HG02759 (cell line): ENCODE results near the gene PPM1H.
"Not testable (repeated sequence)": the region's sequence is repeated elsewhere in the genome, so short reads cannot be mapped to it uniquely, and the experiment has no call there.

Experiments
- ATAC-seq: cut with Tn5 transposase; IDR thresholded peaks from one replicate; pipeline ENCODE4 v1.9.1; 2021; ENCODE audit warnings: mild to moderate bottlenecking, moderate library complexity; ENCODE audit not compliant: unreplicated experiment

The PPM1H gene

GRCh38 chr12:62841846-62842245, 93.1 kb downstream of the PPM1H start:
- ATAC-seq = no peak

- ATAC-seq = no peak
Measured at GRCh38 chr12:62840806-62841205, 94.1 kb downstream of the PPM1H start.

- ATAC-seq = no peak
Measured at GRCh38 chr12:62839869-62840660, 94.9 kb downstream of the PPM1H start.

- peak; percentile 79 for ATAC-seq
Measured at GRCh38 chr12:62834971-62835547, 99.9 kb downstream of the PPM1H start.

- ATAC-seq = peak; percentile 16
Measured at GRCh38 chr12:62834406-62834805, 100.5 kb downstream of the PPM1H start.

GRCh38 chr12:62833634-62834033, 101.3 kb downstream of the PPM1H start:
- no peak for ATAC-seq

- no peak for ATAC-seq
Measured at GRCh38 chr12:62832558-62832957, 102.4 kb downstream of the PPM1H start.

GRCh38 chr12:62832027-62832426, 102.9 kb downstream of the PPM1H start:
- ATAC-seq = no peak

GRCh38 chr12:62827855-62828254, 107.1 kb downstream of the PPM1H start:
- no peak for ATAC-seq

- no peak for ATAC-seq
Measured at GRCh38 chr12:62827042-62827441, 107.9 kb downstream of the PPM1H start.

- ATAC-seq = no peak
Measured at GRCh38 chr12:62817556-62818271, 117.2 kb downstream of the PPM1H start.

- no peak for ATAC-seq
Measured at GRCh38 chr12:62814243-62814642, 120.7 kb downstream of the PPM1H start.

- peak; percentile 67 for ATAC-seq
Measured at GRCh38 chr12:62813031-62813829, 121.7 kb downstream of the PPM1H start.

- not testable (repeated sequence) for ATAC-seq
Measured at GRCh38 chr12:62811481-62811880, 123.5 kb downstream of the PPM1H start.

- ATAC-seq = peak; percentile 70
Measured at GRCh38 chr12:62808166-62808879, 126.6 kb downstream of the PPM1H start.

GRCh38 chr12:62806893-62807292, 128.1 kb downstream of the PPM1H start:
- ATAC-seq = no peak

- ATAC-seq = no peak
Measured at GRCh38 chr12:62806244-62806836, 128.6 kb downstream of the PPM1H start.

- ATAC-seq = no peak
Measured at GRCh38 chr12:62805517-62805916, 129.4 kb downstream of the PPM1H start.

- ATAC-seq = no peak
Measured at GRCh38 chr12:62803756-62804155, 131.2 kb downstream of the PPM1H start.

- ATAC-seq = no peak
Measured at GRCh38 chr12:62802984-62803383, 132.0 kb downstream of the PPM1H start.
